ENCODE data around the gene ABHD16B. TPM values are rescaled to one million over a fixed set of nuclear protein-coding genes. Genes with fewer than 3 reads are reported as not detected.

ABHD16B gene
- total RNA-seq, 4 donors from 2014 or later = not detected

DNA sequence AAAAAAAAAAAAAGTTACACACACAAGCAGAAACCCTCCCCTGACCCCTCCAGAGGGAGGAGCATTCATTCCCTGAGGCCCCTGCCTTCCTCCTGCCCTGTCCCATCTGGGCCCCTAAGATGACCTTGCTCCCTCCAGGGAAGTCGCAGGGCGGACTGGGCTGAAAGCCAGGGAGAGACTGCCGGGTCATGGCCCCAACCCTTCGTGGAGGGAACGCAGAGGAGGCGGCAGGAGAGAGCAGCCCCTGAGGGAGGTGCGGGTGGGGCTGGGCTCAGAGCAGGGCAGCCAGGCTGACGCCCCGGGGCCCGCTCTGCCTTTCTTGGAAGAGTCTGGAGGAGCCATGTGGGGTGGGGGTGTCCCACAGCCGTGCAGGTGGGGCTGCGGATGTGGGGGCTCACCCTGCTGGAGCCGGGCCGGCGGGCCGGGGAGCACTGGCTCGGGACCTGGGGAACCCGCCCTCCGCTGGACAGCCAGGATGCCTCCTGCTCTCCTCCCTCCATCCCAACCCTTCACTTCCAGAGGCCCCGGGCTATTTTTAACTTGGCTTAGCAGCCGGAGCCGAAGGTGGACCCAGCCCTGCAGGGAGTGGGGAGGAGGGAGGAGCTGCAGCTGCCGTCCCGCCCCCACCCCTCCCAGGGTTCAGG lies 15.0 kb upstream of the ABHD16B start:
- Histone ChIP-seq H3K27me3 (peaks cover 41% of the 10 kb centered on the region), H3K4me3 (peak overlapping the region in 1 of 2 donors; percentile 27), H3K36me3 (no peaks in the 10 kb centered on the region), H3K9me3 (no peaks in the 10 kb centered on the region), H3K27ac (peak overlapping the region in 3 of 4 donors; percentile 41 to 77 (median 73)), H3K4me1 (peaks cover 0 to 39% (median 21%) of the 10 kb centered on the region in 3 donors)
- WGBS, 2 donors (ENCODE audit: low coverage in 1 of 2) = 0% methylated on average over 2 to 3 of the region's 24 CpGs
- TF ChIP-seq EP300 (IDR thresholded peaks at IDR 0.05) (no peak), POLR2A (IDR thresholded peaks at IDR 0.05) (no peak), POLR2AphosphoS5 (IDR thresholded peaks at IDR 0.05) (no peak)
- TF ChIP-seq, protein P1, sequence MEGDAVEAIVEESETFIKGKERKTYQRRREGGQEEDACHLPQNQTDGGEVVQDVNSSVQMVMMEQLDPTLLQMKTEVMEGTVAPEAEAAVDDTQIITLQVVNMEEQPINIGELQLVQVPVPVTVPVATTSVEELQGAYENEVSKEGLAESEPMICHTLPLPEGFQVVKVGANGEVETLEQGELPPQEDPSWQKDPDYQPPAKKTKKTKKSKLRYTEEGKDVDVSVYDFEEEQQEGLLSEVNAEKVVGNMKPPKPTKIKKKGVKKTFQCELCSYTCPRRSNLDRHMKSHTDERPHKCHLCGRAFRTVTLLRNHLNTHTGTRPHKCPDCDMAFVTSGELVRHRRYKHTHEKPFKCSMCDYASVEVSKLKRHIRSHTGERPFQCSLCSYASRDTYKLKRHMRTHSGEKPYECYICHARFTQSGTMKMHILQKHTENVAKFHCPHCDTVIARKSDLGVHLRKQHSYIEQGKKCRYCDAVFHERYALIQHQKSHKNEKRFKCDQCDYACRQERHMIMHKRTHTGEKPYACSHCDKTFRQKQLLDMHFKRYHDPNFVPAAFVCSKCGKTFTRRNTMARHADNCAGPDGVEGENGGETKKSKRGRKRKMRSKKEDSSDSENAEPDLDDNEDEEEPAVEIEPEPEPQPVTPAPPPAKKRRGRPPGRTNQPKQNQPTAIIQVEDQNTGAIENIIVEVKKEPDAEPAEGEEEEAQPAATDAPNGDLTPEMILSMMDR (IDR thresholded peaks at IDR 0.05) = no peak
- ATAC-seq = peak; percentile 61

DNA sequence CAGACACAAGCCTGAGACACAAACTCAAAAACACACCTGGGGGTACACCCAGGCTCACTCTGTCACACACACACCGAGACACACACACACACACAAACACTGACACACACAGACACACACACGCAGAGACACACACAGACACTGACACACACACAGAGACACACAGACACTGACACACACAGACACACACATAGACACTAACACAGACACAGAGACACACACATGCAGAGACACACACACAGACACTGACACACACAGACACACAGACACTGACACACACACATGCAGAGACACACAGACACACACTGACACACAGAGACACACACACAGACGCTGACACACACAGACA lies 14.4 kb upstream of the ABHD16B start:
- 17% methylated on average over 1 of the region's 3 CpGs; no CpG with 5 or more reads in 1 of the 2 donors for WGBS, 2 donors (ENCODE audit: low coverage in 1 of 2)
- Histone ChIP-seq H3K27me3 (peaks cover 41% of the 10 kb centered on the region), H3K4me3 (no peak overlapping the region), H3K36me3 (no peaks in the 10 kb centered on the region), H3K27ac (peak overlapping the region in 3 of 4 donors; percentile 41 to 77 (median 73)), H3K9me3 (no peaks in the 10 kb centered on the region), H3K4me1 (peaks cover 0 to 39% (median 21%) of the 10 kb centered on the region in 3 donors)
- ATAC-seq = no peak
- TF ChIP-seq EP300 (IDR thresholded peaks at IDR 0.05) (no peak), POLR2A (IDR thresholded peaks at IDR 0.05) (no peak), POLR2AphosphoS5 (IDR thresholded peaks at IDR 0.05) (no peak)
- TF ChIP-seq, protein P1 (IDR thresholded peaks at IDR 0.05) = no peak

DNA sequence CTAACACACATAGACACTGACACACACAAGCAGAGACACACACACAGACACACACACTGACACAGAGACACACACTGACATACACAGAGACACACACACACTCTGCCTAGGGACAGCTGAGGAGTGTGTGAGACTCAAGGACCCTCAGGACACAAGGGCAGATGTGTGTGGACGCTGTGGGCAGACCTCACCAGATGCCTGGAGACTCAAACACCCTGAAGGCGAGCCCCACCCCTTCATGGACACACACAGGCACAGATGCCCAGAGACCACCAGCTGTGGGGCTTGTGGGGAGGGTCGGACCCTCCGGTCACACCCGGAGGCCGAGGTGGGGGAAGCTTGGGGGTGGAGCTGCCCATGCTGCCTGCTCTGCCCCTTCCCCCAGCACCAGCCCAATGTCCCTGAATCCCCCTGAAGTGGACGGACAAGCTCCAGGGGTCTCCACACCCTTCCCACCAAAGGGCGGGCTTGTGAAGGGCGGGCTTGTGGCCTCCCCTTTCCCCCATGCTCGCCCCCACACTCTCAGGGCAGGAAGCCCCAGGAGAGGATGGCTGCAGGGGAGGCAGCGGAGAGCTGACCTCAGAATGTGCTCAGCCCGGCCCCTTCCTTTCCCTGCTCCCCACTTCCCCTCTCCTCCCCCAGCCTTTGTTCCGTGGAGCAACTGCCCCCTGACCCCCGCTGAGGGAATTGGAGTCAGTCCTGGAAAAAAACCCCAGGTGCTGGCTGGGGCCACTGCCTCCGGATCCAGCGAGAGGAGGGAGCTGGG lies 13.9 kb upstream of the ABHD16B start:
- peak; percentile 38 for ATAC-seq
- H3K4me3 ChIP-seq = no peak overlapping the region
- no peaks in the 10 kb centered on the region for H3K36me3 ChIP-seq
- H3K27ac ChIP-seq = peak overlapping the region in 3 of 4 donors; percentile 41 to 77 (median 73)
- no peaks in the 10 kb centered on the region for H3K9me3 ChIP-seq
- peaks cover 0 to 39% (median 21%) of the 10 kb centered on the region in 3 donors for H3K4me1 ChIP-seq
- TF ChIP-seq, protein P1 (IDR thresholded peaks at IDR 0.05) = no peak
- TF ChIP-seq EP300 (IDR thresholded peaks at IDR 0.05) (no peak), POLR2A (IDR thresholded peaks at IDR 0.05) (no peak), POLR2AphosphoS5 (IDR thresholded peaks at IDR 0.05) (no peak)
- H3K27me3 ChIP-seq = peaks cover 44% of the 10 kb centered on the region
- WGBS, 2 donors (ENCODE audit: low coverage in 1 of 2) = no CpG with 5 or more reads among the region's 16 CpGs

DNA sequence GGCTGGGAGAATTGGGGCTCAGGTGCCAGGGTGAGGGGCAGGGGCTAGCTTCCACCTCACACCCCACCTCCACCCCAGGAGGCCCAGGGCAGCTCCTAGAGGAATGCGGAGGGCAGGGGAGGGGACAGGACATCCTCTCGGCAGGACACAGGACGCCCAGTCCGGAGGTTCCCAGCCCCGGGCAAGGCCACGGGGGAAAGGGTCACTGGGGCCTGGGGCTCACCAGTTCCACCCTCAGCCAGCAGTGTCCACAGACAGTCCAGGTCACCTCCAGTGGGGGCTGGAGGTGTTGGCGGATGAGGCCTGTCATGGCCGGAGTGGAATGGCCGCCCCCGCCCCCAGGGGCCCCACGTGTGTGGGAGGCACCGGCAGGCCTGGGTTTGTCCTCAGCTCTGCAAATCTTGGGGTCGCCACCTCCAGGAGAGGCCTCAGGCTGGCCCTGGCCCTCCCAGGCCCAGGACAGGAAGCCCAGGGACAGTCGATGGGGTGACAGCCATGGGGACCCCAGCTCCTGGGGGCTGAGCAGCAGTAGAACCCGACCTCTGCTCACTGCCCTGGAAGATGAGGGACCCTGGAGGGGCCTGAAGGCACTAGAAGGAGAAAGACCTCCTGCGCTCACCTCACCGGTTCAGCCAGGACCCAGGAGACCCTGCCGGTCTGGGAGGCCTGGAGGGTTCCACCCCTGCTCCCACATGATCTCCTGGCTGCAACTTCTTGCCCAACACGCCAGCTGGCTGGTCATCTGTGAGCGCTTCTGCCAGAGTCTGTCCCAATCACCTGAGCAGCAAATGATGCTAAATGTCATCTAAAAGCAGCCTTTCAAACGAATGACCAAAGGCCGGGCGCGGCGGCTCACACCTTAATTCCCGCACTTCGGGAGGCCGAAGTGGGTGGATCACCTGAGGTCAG lies 13.0 kb upstream of the ABHD16B start:
- H3K9me3 ChIP-seq = no peaks in the 10 kb centered on the region
- peak overlapping the region in 3 of 4 donors; percentile 41 to 77 (median 73) for H3K27ac ChIP-seq
- no peaks in the 10 kb centered on the region for H3K36me3 ChIP-seq
- TF ChIP-seq, protein P1 (IDR thresholded peaks at IDR 0.05) = no peak
- TF ChIP-seq EP300 (IDR thresholded peaks at IDR 0.05) (no peak), POLR2AphosphoS5 (IDR thresholded peaks at IDR 0.05) (no peak), POLR2A (IDR thresholded peaks at IDR 0.05) (no peak)
- 100% methylated on average over 1 of the region's 28 CpGs; no CpG with 5 or more reads in 1 of the 2 donors for WGBS, 2 donors (ENCODE audit: low coverage in 1 of 2)
- H3K4me3 ChIP-seq = no peak overlapping the region
- peaks cover 0 to 39% (median 21%) of the 10 kb centered on the region in 3 donors for H3K4me1 ChIP-seq
- peaks cover 53% of the 10 kb centered on the region for H3K27me3 ChIP-seq
- peak; percentile 26 for ATAC-seq
